Effector memory CD8-positive, alpha-beta T cell (primary cell): Measurements from ENCODE around the gene KLHDC7A.
"Not testable (repeated sequence)": the region's sequence is repeated elsewhere in the genome, so short reads cannot be mapped to it uniquely, and the experiment has no call there.

ENCODE experiments used
- ATAC-seq: fragments of 150-1000 bp; cut with Tn5 transposase; replicated peaks from 2 replicates; pipeline ENCODE4 v1.10.0; 2021; ENCODE audit warnings: mild to moderate bottlenecking, moderate library complexity
- DNase-seq, 3 experiments: peaks; one replicate each; pipeline ENCODE4 v3.0.0; 2021
- H3K27ac Mint-ChIP-seq, 2 donors: one replicate each; pipeline ENCODE4 v1.8.0; 2022; ENCODE audit warnings: mild to moderate bottlenecking in 2 of 2, mixed read lengths in 2 of 2, moderate library complexity in 2 of 2
- H3K27me3 Mint-ChIP-seq, 2 donors: one replicate each; pipeline ENCODE4 v1.8.0; 2022; ENCODE audit warnings: mixed read lengths in 2 of 2
- H3K36me3 Mint-ChIP-seq: one replicate; pipeline ENCODE4 v1.8.0; 2022; ENCODE audit warnings: mild to moderate bottlenecking, moderate library complexity, mixed read lengths; ENCODE audit not compliant: insufficient read depth
- H3K4me1 Mint-ChIP-seq, 2 donors: one replicate each; pipeline ENCODE4 v1.8.0; 2022; ENCODE audit warnings: low read depth in 2 of 2, mixed read lengths in 2 of 2
- H3K4me3 Mint-ChIP-seq, 2 donors: one replicate each; pipeline ENCODE4 v1.8.0; 2022; ENCODE audit warnings: mild to moderate bottlenecking in 2 of 2, mixed read lengths in 2 of 2, moderate library complexity in 2 of 2
- H3K9me3 Mint-ChIP-seq, 2 donors: one replicate each; pipeline ENCODE4 v1.8.0; 2022; ENCODE audit warnings: mixed read lengths in 2 of 2

The KLHDC7A gene

GRCh38 chr1:18462517-18462916, 18.2 kb upstream of the KLHDC7A start:
- H3K27ac Mint-ChIP-seq, DNase-seq, H3K36me3 Mint-ChIP-seq, H3K4me3 Mint-ChIP-seq, ATAC-seq, H3K4me1 Mint-ChIP-seq, H3K9me3 Mint-ChIP-seq: not testable (repeated sequence)
- H3K27me3 Mint-ChIP-seq, result peaks cover 31 to 87% of the 10 kb centered on the region in 2 donors

GRCh38 chr1:18463063-18463462, 17.7 kb upstream of the KLHDC7A start:
- ATAC-seq, result no peak
- Mint-ChIP-seq H3K9me3 (no peaks in the 10 kb centered on the region), H3K36me3 (no peaks in the 10 kb centered on the region), H3K4me3 (no peak overlapping the region), H3K27me3 (peaks cover 29 to 87% of the 10 kb centered on the region in 2 donors), H3K4me1 (no peaks in the 10 kb centered on the region), H3K27ac (no peak overlapping the region)
- DNase-seq, result no peak

- Mint-ChIP-seq H3K9me3 (no peaks in the 10 kb centered on the region), H3K4me1 (no peaks in the 10 kb centered on the region), H3K4me3 (no peak overlapping the region), H3K36me3 (no peaks in the 10 kb centered on the region), H3K27me3 (peaks cover 26 to 87% of the 10 kb centered on the region in 2 donors), H3K27ac (no peak overlapping the region)
- ATAC-seq (no peak), DNase-seq (no peak)
These were observed 16.6 kb upstream of the KLHDC7A start for GRCh38 chr1:18463984-18464664.

GRCh38 chr1:18464665-18465050, 16.1 kb upstream of the KLHDC7A start:
- no peak overlapping the region for H3K4me3 Mint-ChIP-seq
- DNase-seq (no peak), ATAC-seq (no peak)
- H3K36me3 Mint-ChIP-seq, result no peaks in the 10 kb centered on the region
- no peaks in the 10 kb centered on the region for H3K9me3 Mint-ChIP-seq
- no peak overlapping the region for H3K27ac Mint-ChIP-seq
- H3K4me1 Mint-ChIP-seq, result no peaks in the 10 kb centered on the region
- peaks cover 21 to 84% of the 10 kb centered on the region in 2 donors for H3K27me3 Mint-ChIP-seq

- peaks cover 6 to 75% of the 10 kb centered on the region in 2 donors for H3K27me3 Mint-ChIP-seq
- H3K4me1 Mint-ChIP-seq, result no peaks in the 10 kb centered on the region
- DNase-seq, result no peak
- no peaks in the 10 kb centered on the region for H3K9me3 Mint-ChIP-seq
- no peaks in the 10 kb centered on the region for H3K36me3 Mint-ChIP-seq
- H3K27ac Mint-ChIP-seq, result no peak overlapping the region
- no peak overlapping the region for H3K4me3 Mint-ChIP-seq
- ATAC-seq, result no peak
These were observed 14.1 kb upstream of the KLHDC7A start for GRCh38 chr1:18466676-18467075.

GRCh38 chr1:18468570-18468969, 12.2 kb upstream of the KLHDC7A start:
- DNase-seq (no peak), ATAC-seq (no peak)
- Mint-ChIP-seq H3K27me3 (peaks cover 15 to 59% of the 10 kb centered on the region in 2 donors), H3K4me3 (no peak overlapping the region), H3K4me1 (no peaks in the 10 kb centered on the region), H3K9me3 (no peaks in the 10 kb centered on the region), H3K27ac (no peak overlapping the region), H3K36me3 (no peaks in the 10 kb centered on the region)

GRCh38 chr1:18469514-18469913, 11.2 kb upstream of the KLHDC7A start:
- H3K4me1 Mint-ChIP-seq, result no peaks in the 10 kb centered on the region
- H3K9me3 Mint-ChIP-seq, result no peaks in the 10 kb centered on the region
- H3K27me3 Mint-ChIP-seq, result peaks cover 20 to 51% of the 10 kb centered on the region in 2 donors
- H3K36me3 Mint-ChIP-seq, result no peaks in the 10 kb centered on the region
- DNase-seq (no peak), ATAC-seq (no peak)
- H3K4me3 Mint-ChIP-seq, result no peak overlapping the region
- H3K27ac Mint-ChIP-seq, result no peak overlapping the region

- Mint-ChIP-seq H3K27ac (no peak overlapping the region), H3K27me3 (peaks cover 28 to 44% of the 10 kb centered on the region in 2 donors), H3K4me1 (no peaks in the 10 kb centered on the region), H3K9me3 (no peaks in the 10 kb centered on the region), H3K4me3 (no peak overlapping the region), H3K36me3 (no peaks in the 10 kb centered on the region)
- ATAC-seq (no peak), DNase-seq (no peak)
These were observed 9.9 kb upstream of the KLHDC7A start for GRCh38 chr1:18470671-18471355.

- no peak for DNase-seq
- H3K9me3 Mint-ChIP-seq, result no peaks in the 10 kb centered on the region
- peaks cover 2 to 3% of the 10 kb centered on the region in 2 donors for H3K4me1 Mint-ChIP-seq
- H3K27me3 Mint-ChIP-seq, result peaks cover 33 to 40% of the 10 kb centered on the region in 2 donors
- no peaks in the 10 kb centered on the region for H3K36me3 Mint-ChIP-seq
- no peak overlapping the region for H3K4me3 Mint-ChIP-seq
- no peak overlapping the region for H3K27ac Mint-ChIP-seq
- no peak for ATAC-seq
These were observed 7.4 kb upstream of the KLHDC7A start for GRCh38 chr1:18473195-18473815.

GRCh38 chr1:18474559-18475175, 6.1 kb upstream of the KLHDC7A start:
- Mint-ChIP-seq H3K9me3 (no peaks in the 10 kb centered on the region), H3K4me1 (peaks cover 3 to 8% of the 10 kb centered on the region in 2 donors), H3K27me3 (peaks cover 33% of the 10 kb centered on the region in 2 donors), H3K27ac (no peak overlapping the region), H3K4me3 (no peak overlapping the region), H3K36me3 (no peaks in the 10 kb centered on the region)
- ATAC-seq, result no peak
- DNase-seq, result no peak

- Mint-ChIP-seq H3K4me3 (no peak overlapping the region), H3K27me3 (peaks cover 33 to 37% of the 10 kb centered on the region in 2 donors), H3K4me1 (peaks cover 3 to 9% of the 10 kb centered on the region in 2 donors), H3K9me3 (no peaks in the 10 kb centered on the region), H3K36me3 (no peaks in the 10 kb centered on the region), H3K27ac (no peak overlapping the region)
- ATAC-seq (no peak), DNase-seq (no peak)
These were observed 5.4 kb upstream of the KLHDC7A start for GRCh38 chr1:18475234-18475905.

GRCh38 chr1:18479454-18479853, 1.3 kb upstream of the KLHDC7A start:
- DNase-seq (no peak), ATAC-seq (no peak)
- peaks cover 3 to 9% of the 10 kb centered on the region in 2 donors for H3K4me1 Mint-ChIP-seq
- H3K27me3 Mint-ChIP-seq, result peaks cover 20 to 45% of the 10 kb centered on the region in 2 donors
- no peak overlapping the region for H3K27ac Mint-ChIP-seq
- no peak overlapping the region for H3K4me3 Mint-ChIP-seq
- H3K36me3 Mint-ChIP-seq, result no peaks in the 10 kb centered on the region
- no peaks in the 10 kb centered on the region for H3K9me3 Mint-ChIP-seq

GRCh38 chr1:18481190-18481920, 625 bp downstream of the KLHDC7A start:
- H3K4me3 Mint-ChIP-seq, result no peak overlapping the region
- no peak for DNase-seq

More at GRCh38 chr1:18481190-18481920, 625 bp downstream of the KLHDC7A start:
- no peak for ATAC-seq
- no peaks in the 10 kb centered on the region for H3K36me3 Mint-ChIP-seq
- H3K4me1 Mint-ChIP-seq, result peaks cover 2 to 8% of the 10 kb centered on the region in 2 donors
- no peaks in the 10 kb centered on the region for H3K9me3 Mint-ChIP-seq
- peaks cover 15 to 53% of the 10 kb centered on the region in 2 donors for H3K27me3 Mint-ChIP-seq
- no peak overlapping the region for H3K27ac Mint-ChIP-seq
